ENCODE results near the gene CCS. TPM values are rescaled to one million over a fixed set of nuclear protein-coding genes. Genes with fewer than 3 reads are reported as not detected.

Gene CCS
- total and polyA plus RNA-seq, 9 of the 15 experiments (the other 6 are each of a cell fraction or from before 2014, with no cell fraction given), result 1.1 to 46.6 (median 26.8) TPM

DNA sequence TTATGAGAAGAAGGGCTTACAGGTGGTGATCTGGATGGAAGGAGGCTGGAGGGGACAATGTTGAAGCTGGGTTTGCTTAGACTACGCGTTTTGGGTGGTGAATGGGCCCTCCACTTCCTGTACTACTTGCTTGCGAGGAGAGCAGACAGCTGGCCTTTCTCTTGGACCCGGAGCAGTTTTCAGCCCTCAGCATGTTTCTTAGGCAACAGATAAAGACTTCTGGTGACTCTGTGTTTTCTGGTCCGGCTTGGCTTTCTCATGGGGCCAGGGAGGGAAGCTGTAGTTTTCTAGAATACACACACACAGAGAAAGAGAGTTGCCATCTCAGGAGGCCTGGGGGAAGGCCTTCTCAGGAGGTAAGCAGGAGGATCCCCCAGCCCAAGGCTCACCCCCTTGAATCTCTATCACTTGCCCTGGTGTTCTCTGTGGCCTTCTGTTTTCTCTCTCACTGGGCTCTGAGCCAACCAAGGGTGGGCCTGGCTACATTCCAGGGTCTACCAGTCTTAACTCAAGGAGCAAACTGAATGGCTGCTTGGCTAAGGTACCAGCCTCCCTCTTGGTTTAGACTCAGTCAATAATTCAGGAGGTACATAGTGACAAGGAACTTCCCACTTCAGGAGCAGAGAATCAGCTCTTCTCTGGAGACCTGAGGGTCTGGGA lies 2.4 kb downstream of the CCS start (continued):
- TF ChIP-seq, protein P1, sequence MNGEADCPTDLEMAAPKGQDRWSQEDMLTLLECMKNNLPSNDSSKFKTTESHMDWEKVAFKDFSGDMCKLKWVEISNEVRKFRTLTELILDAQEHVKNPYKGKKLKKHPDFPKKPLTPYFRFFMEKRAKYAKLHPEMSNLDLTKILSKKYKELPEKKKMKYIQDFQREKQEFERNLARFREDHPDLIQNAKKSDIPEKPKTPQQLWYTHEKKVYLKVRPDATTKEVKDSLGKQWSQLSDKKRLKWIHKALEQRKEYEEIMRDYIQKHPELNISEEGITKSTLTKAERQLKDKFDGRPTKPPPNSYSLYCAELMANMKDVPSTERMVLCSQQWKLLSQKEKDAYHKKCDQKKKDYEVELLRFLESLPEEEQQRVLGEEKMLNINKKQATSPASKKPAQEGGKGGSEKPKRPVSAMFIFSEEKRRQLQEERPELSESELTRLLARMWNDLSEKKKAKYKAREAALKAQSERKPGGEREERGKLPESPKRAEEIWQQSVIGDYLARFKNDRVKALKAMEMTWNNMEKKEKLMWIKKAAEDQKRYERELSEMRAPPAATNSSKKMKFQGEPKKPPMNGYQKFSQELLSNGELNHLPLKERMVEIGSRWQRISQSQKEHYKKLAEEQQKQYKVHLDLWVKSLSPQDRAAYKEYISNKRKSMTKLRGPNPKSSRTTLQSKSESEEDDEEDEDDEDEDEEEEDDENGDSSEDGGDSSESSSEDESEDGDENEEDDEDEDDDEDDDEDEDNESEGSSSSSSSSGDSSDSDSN (IDR thresholded peaks at IDR 0.05; ENCODE audit: borderline replicate concordance in 1 of 2, low read depth in 2 of 2, low read length in 2 of 2), result 0 out of 4 replicates have a peak, but pooled peaks of 1 of the 2 experiments have one; percentile 33
- TF ChIP-seq BRD9 (IDR thresholded peaks at IDR 0.05; ENCODE audit: low read depth, partially characterized antibody), result no peak
- TF ChIP-seq, protein P2, sequence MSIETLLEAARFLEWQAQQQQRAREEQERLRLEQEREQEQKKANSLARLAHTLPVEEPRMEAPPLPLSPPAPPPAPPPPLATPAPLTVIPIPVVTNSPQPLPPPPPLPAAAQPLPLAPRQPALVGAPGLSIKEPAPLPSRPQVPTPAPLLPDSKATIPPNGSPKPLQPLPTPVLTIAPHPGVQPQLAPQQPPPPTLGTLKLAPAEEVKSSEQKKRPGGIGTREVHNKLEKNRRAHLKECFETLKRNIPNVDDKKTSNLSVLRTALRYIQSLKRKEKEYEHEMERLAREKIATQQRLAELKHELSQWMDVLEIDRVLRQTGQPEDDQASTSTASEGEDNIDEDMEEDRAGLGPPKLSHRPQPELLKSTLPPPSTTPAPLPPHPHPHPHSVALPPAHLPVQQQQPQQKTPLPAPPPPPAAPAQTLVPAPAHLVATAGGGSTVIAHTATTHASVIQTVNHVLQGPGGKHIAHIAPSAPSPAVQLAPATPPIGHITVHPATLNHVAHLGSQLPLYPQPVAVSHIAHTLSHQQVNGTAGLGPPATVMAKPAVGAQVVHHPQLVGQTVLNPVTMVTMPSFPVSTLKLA (conservative IDR thresholded peaks at IDR 0.05), result peak in 1 of 2 experiments; percentile 39; a peak in 1 of 4 replicates
- TF ChIP-seq HDAC6 (IDR thresholded peaks at IDR 0.05; ENCODE audit: low read depth, low read length), result no peak
- TF ChIP-seq RFX1 (IDR thresholded peaks at IDR 0.05), result peak; percentile 73
- no peak for TF ChIP-seq SLC30A9 (CRISPR knock-in tag; IDR thresholded peaks at IDR 0.05)
- TF ChIP-seq, protein P3, sequence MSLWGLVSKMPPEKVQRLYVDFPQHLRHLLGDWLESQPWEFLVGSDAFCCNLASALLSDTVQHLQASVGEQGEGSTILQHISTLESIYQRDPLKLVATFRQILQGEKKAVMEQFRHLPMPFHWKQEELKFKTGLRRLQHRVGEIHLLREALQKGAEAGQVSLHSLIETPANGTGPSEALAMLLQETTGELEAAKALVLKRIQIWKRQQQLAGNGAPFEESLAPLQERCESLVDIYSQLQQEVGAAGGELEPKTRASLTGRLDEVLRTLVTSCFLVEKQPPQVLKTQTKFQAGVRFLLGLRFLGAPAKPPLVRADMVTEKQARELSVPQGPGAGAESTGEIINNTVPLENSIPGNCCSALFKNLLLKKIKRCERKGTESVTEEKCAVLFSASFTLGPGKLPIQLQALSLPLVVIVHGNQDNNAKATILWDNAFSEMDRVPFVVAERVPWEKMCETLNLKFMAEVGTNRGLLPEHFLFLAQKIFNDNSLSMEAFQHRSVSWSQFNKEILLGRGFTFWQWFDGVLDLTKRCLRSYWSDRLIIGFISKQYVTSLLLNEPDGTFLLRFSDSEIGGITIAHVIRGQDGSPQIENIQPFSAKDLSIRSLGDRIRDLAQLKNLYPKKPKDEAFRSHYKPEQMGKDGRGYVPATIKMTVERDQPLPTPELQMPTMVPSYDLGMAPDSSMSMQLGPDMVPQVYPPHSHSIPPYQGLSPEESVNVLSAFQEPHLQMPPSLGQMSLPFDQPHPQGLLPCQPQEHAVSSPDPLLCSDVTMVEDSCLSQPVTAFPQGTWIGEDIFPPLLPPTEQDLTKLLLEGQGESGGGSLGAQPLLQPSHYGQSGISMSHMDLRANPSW (CRISPR knock-in tag; IDR thresholded peaks at IDR 0.05), result no peak
- no peak for TF ChIP-seq ZFP36 (IDR thresholded peaks at IDR 0.05; ENCODE audit: low read depth, low read length, partially characterized antibody)
- no peak for TF ChIP-seq SAFB2 (IDR thresholded peaks at IDR 0.05; ENCODE audit: borderline replicate concordance, low read depth, low read length, severe bottlenecking)
- TF ChIP-seq ZNF311 (CRISPR knock-in tag; IDR thresholded peaks at IDR 0.05), result no peak
- TF ChIP-seq KDM2B (CRISPR knock-in tag; IDR thresholded peaks at IDR 0.05), result no peak
- 0 out of 2 replicates have a peak, but pooled peaks have one; percentile 12 for TF ChIP-seq DPF2 (IDR thresholded peaks at IDR 0.05)
- no peak for TF ChIP-seq ILK (tag; IDR thresholded peaks at IDR 0.05; ENCODE audit: borderline replicate concordance, low read depth)
- TF ChIP-seq ASH1L (IDR thresholded peaks at IDR 0.05; ENCODE audit: borderline replicate concordance, low read depth, partially characterized antibody), result no peak
- no peak for TF ChIP-seq MCM5 (IDR thresholded peaks at IDR 0.05; ENCODE audit: low read depth)
- no peak for TF ChIP-seq ZNF408 (CRISPR knock-in tag; IDR thresholded peaks at IDR 0.05; ENCODE audit: low read depth)
- no peak for TF ChIP-seq NCOA6 (IDR thresholded peaks at IDR 0.05)
